22Rv1 (cell line): Measurements from ENCODE around the gene SRPRB.

Experiments
- ZFX ChIP-seq: fragments of 450-650 bp; IDR thresholded peaks from 2 replicates; pipeline ENCODE4 v1.6.1; 2017; ENCODE audit warnings: antibody characterized with exemption, borderline replicate concordance
- TF ChIP-seq, protein P1 (sequence below): fragments of 450-650 bp; IDR thresholded peaks from 2 replicates; pipeline ENCODE4 v1.5.1; 2017; ENCODE audit warnings: mild to moderate bottlenecking

DNA sequence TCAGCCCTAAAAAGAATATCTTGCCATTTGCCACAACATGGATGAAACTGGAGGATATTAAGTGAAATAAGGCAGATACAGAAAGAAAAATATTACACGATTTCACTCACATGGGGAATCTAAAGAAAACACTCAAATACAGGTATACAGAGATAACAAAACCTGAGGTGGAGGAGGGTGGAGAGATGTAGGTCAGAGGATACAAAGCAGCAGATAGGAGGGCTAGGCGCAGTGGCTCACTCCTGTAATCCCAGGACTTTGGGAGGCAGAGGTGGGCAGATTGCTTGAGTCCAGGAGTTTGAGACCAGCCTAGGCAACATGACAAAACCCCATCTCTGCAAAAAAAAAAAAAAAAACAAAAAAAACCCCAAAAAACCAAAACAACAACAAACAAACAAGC is 23.2 kb upstream of the SRPRB start:
- TF ChIP-seq, protein P1, sequence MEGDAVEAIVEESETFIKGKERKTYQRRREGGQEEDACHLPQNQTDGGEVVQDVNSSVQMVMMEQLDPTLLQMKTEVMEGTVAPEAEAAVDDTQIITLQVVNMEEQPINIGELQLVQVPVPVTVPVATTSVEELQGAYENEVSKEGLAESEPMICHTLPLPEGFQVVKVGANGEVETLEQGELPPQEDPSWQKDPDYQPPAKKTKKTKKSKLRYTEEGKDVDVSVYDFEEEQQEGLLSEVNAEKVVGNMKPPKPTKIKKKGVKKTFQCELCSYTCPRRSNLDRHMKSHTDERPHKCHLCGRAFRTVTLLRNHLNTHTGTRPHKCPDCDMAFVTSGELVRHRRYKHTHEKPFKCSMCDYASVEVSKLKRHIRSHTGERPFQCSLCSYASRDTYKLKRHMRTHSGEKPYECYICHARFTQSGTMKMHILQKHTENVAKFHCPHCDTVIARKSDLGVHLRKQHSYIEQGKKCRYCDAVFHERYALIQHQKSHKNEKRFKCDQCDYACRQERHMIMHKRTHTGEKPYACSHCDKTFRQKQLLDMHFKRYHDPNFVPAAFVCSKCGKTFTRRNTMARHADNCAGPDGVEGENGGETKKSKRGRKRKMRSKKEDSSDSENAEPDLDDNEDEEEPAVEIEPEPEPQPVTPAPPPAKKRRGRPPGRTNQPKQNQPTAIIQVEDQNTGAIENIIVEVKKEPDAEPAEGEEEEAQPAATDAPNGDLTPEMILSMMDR: no peak
- TF ChIP-seq ZFX: no peak
